ENCODE data around the gene S1PR5. TPM values are rescaled to one million over a fixed set of nuclear protein-coding genes. Genes with fewer than 3 reads are reported as not detected.

The S1PR5 gene
- total and polyA plus RNA-seq, 2 of the 8 experiments (the other 6 are each of a cell fraction or from before 2014, with no cell fraction given): 2.4 to 8.6 TPM

- no peak overlapping the region for H3K27ac ChIP-seq (ENCODE audit: low read depth, low read length)
- no peak overlapping the region for H4K8ac ChIP-seq (ENCODE audit: extremely low read depth, insufficient read depth, low read length)
- no peaks in the 10 kb centered on the region; the same call in 1 of the 2 replicates for H3K79me1 ChIP-seq (ENCODE audit: low read depth, low read length)
- H3K9ac ChIP-seq (replicated peaks in 1 of 4; ENCODE audit: extremely low read depth in 1 of 4, low read depth in 3 of 4, low read length in 3 of 4): no peak overlapping the region
- FAIRE-seq (no peak), DNase-seq (ENCODE audit: low read depth in 1 of 2, low spot score in 2 of 2) (peak in 1 of 2 experiments; percentile 87)
- no peak overlapping the region for H4K91ac ChIP-seq (replicated peaks; ENCODE audit: insufficient read length, low read length)
- ChIA-PET POLR2A (ENCODE audit: partially characterized antibody) (interaction anchor here (1.1 to 1.9 kb wide), 5 partner anchors 28 to 200 kb away, joined by 3 to 6 read pairs (median 3); partner anchors contain the start of gene DNM2), CTCF (ENCODE audit: partially characterized antibody) (interaction anchor here (1.5 to 5.6 kb wide), 4 partner anchors 10 to 64 kb away, joined by 4 to 46 read pairs (median 6); no protein-coding TSS in a partner anchor)
- no peak overlapping the region for H2BK120ac ChIP-seq (replicated peaks; ENCODE audit: low read depth, low read length)
- H3K23ac ChIP-seq (ENCODE audit: insufficient read length): no peak overlapping the region
- peak overlapping the region; percentile 90; the same call in 1 of the 2 replicates for H2BK12ac ChIP-seq (ENCODE audit: low read depth, low read length)
- H3K4me3 ChIP-seq (ENCODE audit: extremely low read depth in 1 of 4, insufficient read depth in 2 of 4, low read depth in 3 of 4, low read length in 4 of 4): peak overlapping the region; percentile 67 to 79 (median 78)
- 9% methylated on average over 15 of the region's 27 CpGs; no CpG with 5 or more reads in 1 of the 2 experiments for WGBS, 2 experiments (ENCODE audit: extremely low coverage in 1 of 2, insufficient coverage in 1 of 2, insufficient read length in 1 of 2, insufficient replicate concordance in 2 of 2, low coverage in 1 of 2, low lambda C conversion rate in 2 of 2, missing lambda C conversion rate in 1 of 2)
- H4K5ac ChIP-seq (ENCODE audit: insufficient read length, low read depth, low read length): no peak overlapping the region
- H2BK15ac ChIP-seq (ENCODE audit: low read length): no peak overlapping the region
- no peak overlapping the region for H3K56ac ChIP-seq (replicated peaks; ENCODE audit: insufficient read length, low read depth, low read length)
- no peak overlapping the region for H3K4ac ChIP-seq (replicated peaks; ENCODE audit: insufficient read length, low read depth, low read length)
- H3K23me2 ChIP-seq (ENCODE audit: low read depth, low read length): peaks cover 30% of the 10 kb centered on the region
- H2BK5ac ChIP-seq (ENCODE audit: low read depth, low read length): no peak overlapping the region; the same call in 1 of the 2 replicates
- no peak overlapping the region for H2BK20ac ChIP-seq (ENCODE audit: low read length)
- H4K20me1 ChIP-seq (replicated peaks in 1 of 2; ENCODE audit: control insufficient read depth in 1 of 2, insufficient read depth in 2 of 2, low read length in 2 of 2): peaks cover 2 to 6% of the 10 kb centered on the region in 2 experiments
- H3K27me3 ChIP-seq (replicated peaks in 1 of 4; ENCODE audit: control insufficient read depth in 3 of 4, extremely low read depth in 1 of 4, insufficient read depth in 3 of 4, low read length in 3 of 4): peaks cover 43 to 66% (median 62%) of the 10 kb centered on the region in 4 experiments; a peak in 6 of 7 replicates
- H3K14ac ChIP-seq (ENCODE audit: insufficient read length): no peak overlapping the region
- H3K79me2 ChIP-seq (ENCODE audit: control insufficient read depth in 1 of 2, insufficient read depth in 2 of 2, low read length in 2 of 2): no peaks in the 10 kb centered on the region
- peak overlapping the region; percentile 90 for H3K18ac ChIP-seq (ENCODE audit: extremely low read depth, low read length)
- H3K36me3 ChIP-seq (ENCODE audit: control insufficient read depth in 2 of 4, insufficient read depth in 4 of 4, low read length in 3 of 4): no peaks in the 10 kb centered on the region
- H2AFZ ChIP-seq (ENCODE audit: low read length): peak overlapping the region; percentile 89
- no peak overlapping the region for H2AK5ac ChIP-seq (ENCODE audit: low read depth, low read length)
- H3K9me3 ChIP-seq (ENCODE audit: insufficient read depth in 2 of 2, low read depth in 1 of 2, low read length in 1 of 2): no peaks in the 10 kb centered on the region
- peaks cover 0 to 29% (median 10%) of the 10 kb centered on the region in 4 experiments; a peak in 5 of 7 replicates for H3K4me1 ChIP-seq (replicated peaks in 1 of 4; ENCODE audit: control insufficient read depth in 3 of 4, insufficient read depth in 4 of 4, low read length in 3 of 4)
- H3K4me2 ChIP-seq (ENCODE audit: insufficient read depth in 1 of 2, low read depth in 2 of 2, low read length in 2 of 2): peak overlapping the region; percentile 82 to 94
- TF ChIP-seq USF2 (IDR thresholded peaks at IDR 0.05; ENCODE audit: low read length) (no peak), CTCF (IDR thresholded peaks at IDR 0.05; ENCODE audit: control extremely low read depth in 1 of 3, insufficient read depth in 1 of 3, low read depth in 1 of 3, low read length in 3 of 3) (no peak), EZH2 (IDR thresholded peaks at IDR 0.05; ENCODE audit: low read depth, low read length, severe bottlenecking) (peak; percentile 3), HDAC6 (IDR thresholded peaks at IDR 0.05; ENCODE audit: low read depth, low read length) (no peak), NANOG (IDR thresholded peaks at IDR 0.05; ENCODE audit: insufficient read depth, low read depth, low read length, poor library complexity, severe bottlenecking) (no peak), HDAC2 (IDR thresholded peaks at IDR 0.05; ENCODE audit: borderline replicate concordance in 1 of 2, low read depth in 2 of 2, low read length in 2 of 2) (no peak)
These were observed 655 bp upstream of the S1PR5 start for GRCh38 chr19:10517760-10518443.

Data from H1 (cell line).